Neural cell (in vitro differentiated cells): ENCODE data around the gene CUX1. TPM values are rescaled to one million over a fixed set of nuclear protein-coding genes. Genes with fewer than 3 reads are reported as not detected.

Experiments used
- H2AFZ ChIP-seq: fragments of 200-600, 300-800 bp; sonication (generic), shearing (Covaris generic); 2 replicates; pipeline ENCODE4 v1.6.0; 2014; ENCODE audit warnings: low read depth, mild to moderate bottlenecking, antibody characterized with exemption, low read length, moderate library complexity
- H3F3A ChIP-seq: fragments of 200-600 bp; shearing (Covaris generic); 2 replicates; pipeline ENCODE4 v1.6.1; 2016; ENCODE audit warnings: mild to moderate bottlenecking, moderate library complexity, mixed read lengths, antibody characterized with exemption, low read length; ENCODE audit not compliant: insufficient read depth, poor library complexity, severe bottlenecking
- H3K27ac ChIP-seq: fragments of 200-600, 300-800 bp; sonication (generic), shearing (Covaris generic); 2 replicates; pipeline ENCODE4 v1.5.1; 2014; ENCODE audit warnings: mild to moderate bottlenecking, low read length, moderate library complexity
- H3K27me3 ChIP-seq: fragments of 300-800, 200-600 bp; sonication (generic), shearing (Covaris generic); 2 replicates; pipeline ENCODE4 v1.6.0; 2014; ENCODE audit warnings: mild to moderate bottlenecking, low read depth, low read length, moderate library complexity; ENCODE audit not compliant: insufficient read depth
- H3K36me3 ChIP-seq: fragments of 300-800, 200-600 bp; sonication (generic), shearing (Covaris generic); 2 replicates; pipeline ENCODE4 v1.5.1; 2014; ENCODE audit warnings: mild to moderate bottlenecking, antibody characterized with exemption, low read length, moderate library complexity; ENCODE audit not compliant: insufficient read depth
- H3K4me2 ChIP-seq: fragments of 300-800, 200-600 bp; sonication (generic), shearing (Covaris generic); 2 replicates; pipeline ENCODE4 v1.6.0; 2014; ENCODE audit warnings: mild to moderate bottlenecking, low read length
- H3K4me3 ChIP-seq: fragments of 300-800, 200-600 bp; sonication (generic), shearing (Covaris generic); 2 replicates; pipeline ENCODE4 v1.5.1; 2014; ENCODE audit warnings: mild to moderate bottlenecking, low read length, moderate library complexity
- H3K79me2 ChIP-seq: fragments of 200-600 bp; shearing (Covaris generic); replicated peaks from 2 replicates; pipeline ENCODE4 v1.6.0; 2014; ENCODE audit warnings: mild to moderate bottlenecking, low read length, moderate library complexity; ENCODE audit not compliant: insufficient read depth
- H3K9ac ChIP-seq: fragments of 300-800, 200-600 bp; sonication (generic), shearing (Covaris generic); 2 replicates; pipeline ENCODE4 v1.6.1; 2016; ENCODE audit warnings: mild to moderate bottlenecking, low read length, mixed read lengths
- H3K9me2 ChIP-seq: fragments of 200-600 bp; shearing (Covaris generic); 2 replicates; pipeline ENCODE4 v1.6.1; 2016; ENCODE audit warnings: mild to moderate bottlenecking, low read length, mixed read lengths; ENCODE audit not compliant: insufficient read depth
- H3K9me3 ChIP-seq: fragments of 200-600, 300-800 bp; sonication (generic), shearing (Covaris generic); 2 replicates; pipeline ENCODE4 v1.6.1; 2016; ENCODE audit warnings: mild to moderate bottlenecking, mixed run types, low read length, moderate library complexity, mixed read lengths
- H4K20me1 ChIP-seq: fragments of 200-600 bp; shearing (Covaris generic); 2 replicates; pipeline ENCODE4 v1.6.1; 2016; ENCODE audit warnings: mild to moderate bottlenecking, mixed run types; ENCODE audit not compliant: insufficient read depth
- CTCF ChIP-seq: fragments of 450-650 bp; IDR thresholded peaks from 2 replicates; pipeline ENCODE4 v1.5.1; 2014; ENCODE audit warnings: antibody characterized with exemption, mild to moderate bottlenecking, moderate library complexity; ENCODE audit not compliant: poor library complexity, severe bottlenecking
- EP300 ChIP-seq: fragments of 450-650 bp; conservative IDR thresholded peaks from 2 replicates; pipeline ENCODE4 v1.6.1; 2014; ENCODE audit warnings: antibody characterized with exemption, mild to moderate bottlenecking, moderate library complexity; ENCODE audit not compliant: poor library complexity, severe bottlenecking
- EZH2 ChIP-seq: fragments of 200-600, 300-800 bp; shearing (Covaris generic), sonication (generic); IDR thresholded peaks from 2 replicates; pipeline ENCODE4 v1.6.1; 2014; ENCODE audit warnings: antibody characterized with exemption, low read length, borderline replicate concordance, mild to moderate bottlenecking; ENCODE audit not compliant: insufficient read depth, poor library complexity, severe bottlenecking
- MXI1 ChIP-seq: fragments of 450-650 bp; conservative IDR thresholded peaks from 2 replicates; pipeline ENCODE4 v1.6.1; 2014; ENCODE audit warnings: antibody characterized with exemption, mild to moderate bottlenecking; ENCODE audit not compliant: poor library complexity, severe bottlenecking
- POLR2AphosphoS5 ChIP-seq: IDR thresholded peaks from 2 replicates; pipeline ENCODE4 v1.6.1; 2012
- RAD21 ChIP-seq: fragments of 450-650 bp; conservative IDR thresholded peaks from 2 replicates; pipeline ENCODE4 v1.6.1; 2014; ENCODE audit warnings: antibody characterized with exemption, mild to moderate bottlenecking, moderate library complexity
- REST ChIP-seq: IDR thresholded peaks from 2 replicates; pipeline ENCODE4 v1.6.1; 2012; ENCODE audit warnings: borderline replicate concordance
- SMC3 ChIP-seq: fragments of 450-650 bp; conservative IDR thresholded peaks from 2 replicates; pipeline ENCODE4 v1.6.1; 2014; ENCODE audit warnings: antibody characterized with exemption, mild to moderate bottlenecking, moderate library complexity; ENCODE audit not compliant: poor library complexity
- TAF1 ChIP-seq: IDR thresholded peaks from 2 replicates; pipeline ENCODE4 v1.6.1; 2012; ENCODE audit warnings: low read depth
- polyA plus RNA-seq: library from polyadenylated mRNA; depleted of rRNA; stranded (reverse); fragments of >200 nt; gene quantifications from 2 replicates; pipeline ENCODE4 v1.2.3, GENCODE V29; 2014

Gene CUX1
- polyA plus RNA-seq, 1 donor from 2014 or later, result 26.6 TPM

GRCh38 chr7:102280521-102280920, 463.1 kb downstream of the CUX1 start:
- no peaks in the 10 kb centered on the region for H3K27me3 ChIP-seq
- no peaks in the 10 kb centered on the region for H3K36me3 ChIP-seq
- H3K4me2 ChIP-seq, result no peak overlapping the region
- no peaks in the 10 kb centered on the region for H3K9me2 ChIP-seq
- no peak overlapping the region for H3K27ac ChIP-seq
- H3K4me3 ChIP-seq, result no peak overlapping the region
- H2AFZ ChIP-seq, result no peak overlapping the region
- no peaks in the 10 kb centered on the region for H3K9me3 ChIP-seq
- H4K20me1 ChIP-seq, result no peaks in the 10 kb centered on the region
- no peak for TF ChIP-seq TAF1
- TF ChIP-seq REST, result no peak
- no peak for TF ChIP-seq CTCF
- no peak for TF ChIP-seq EP300
- TF ChIP-seq SMC3, result no peak
- no peak for TF ChIP-seq MXI1
- no peak for TF ChIP-seq RAD21
- TF ChIP-seq EZH2, result no peak
- H3K79me2 ChIP-seq, result no peaks in the 10 kb centered on the region
- no peak overlapping the region for H3K9ac ChIP-seq
- no peaks in the 10 kb centered on the region for H3F3A ChIP-seq

- H3K36me3 ChIP-seq, result no peaks in the 10 kb centered on the region
- no peaks in the 10 kb centered on the region for H3K27me3 ChIP-seq
- no peaks in the 10 kb centered on the region for H3K79me2 ChIP-seq
- H2AFZ ChIP-seq, result no peak overlapping the region
- no peak overlapping the region for H3K4me3 ChIP-seq
- H3F3A ChIP-seq, result no peaks in the 10 kb centered on the region
- no peak for TF ChIP-seq POLR2AphosphoS5
- TF ChIP-seq CTCF, result no peak
- no peak for TF ChIP-seq REST
- TF ChIP-seq SMC3, result no peak
- no peak for TF ChIP-seq EP300
- no peak for TF ChIP-seq MXI1
- TF ChIP-seq TAF1, result no peak
- no peak for TF ChIP-seq RAD21
- no peak for TF ChIP-seq EZH2
- no peak overlapping the region for H3K9ac ChIP-seq
- no peaks in the 10 kb centered on the region for H3K9me2 ChIP-seq
- H3K27ac ChIP-seq, result no peak overlapping the region
- no peak overlapping the region for H3K4me2 ChIP-seq
- no peaks in the 10 kb centered on the region for H4K20me1 ChIP-seq
- no peaks in the 10 kb centered on the region for H3K9me3 ChIP-seq
These were observed 464.4 kb downstream of the CUX1 start for GRCh38 chr7:102281785-102282184.
